Activated CD8-positive, alpha-beta memory T cell treated with anti-CD3 and anti-CD28 coated beads, Interleukin-2, amount 50 U/mL, for 1 hour (primary cell): ENCODE measurements around the gene ABCC6.

Experiments used
- DNase-seq: peaks from one replicate; pipeline ENCODE4 v3.0.0-alpha.2; 2020; ENCODE audit errors: extremely low read depth

ABCC6 gene

DNA sequence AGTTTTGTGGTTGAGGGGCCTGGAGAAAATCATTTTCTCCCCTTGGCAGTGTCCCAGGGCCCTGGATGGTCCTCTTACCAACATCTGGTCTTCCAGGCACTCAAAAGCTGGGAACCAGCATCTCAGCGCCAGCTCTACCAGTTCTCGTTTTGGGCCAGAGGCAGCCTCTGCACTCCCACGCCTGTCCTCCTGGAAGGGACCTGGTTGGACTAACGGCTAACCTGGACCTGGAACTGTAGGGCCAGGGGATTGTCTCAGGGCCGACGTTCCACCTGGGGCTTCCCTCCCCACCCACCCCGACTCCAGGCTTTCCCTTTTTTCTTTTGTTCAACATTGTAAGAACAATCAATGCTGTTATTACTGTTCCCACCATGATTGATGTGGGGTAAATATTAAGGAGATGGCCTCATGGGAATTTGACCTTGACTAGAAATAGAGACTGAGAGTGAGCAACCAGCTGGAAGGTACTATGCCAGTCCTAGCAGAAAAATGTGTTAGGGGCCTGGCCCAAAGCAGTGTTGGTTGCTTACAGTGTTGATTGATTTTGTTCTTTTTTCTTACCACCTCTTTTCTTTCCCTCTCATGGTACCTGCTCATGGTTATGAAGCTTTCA lies 81.4 kb downstream of the ABCC6 start:
- no peak for DNase-seq

DNA sequence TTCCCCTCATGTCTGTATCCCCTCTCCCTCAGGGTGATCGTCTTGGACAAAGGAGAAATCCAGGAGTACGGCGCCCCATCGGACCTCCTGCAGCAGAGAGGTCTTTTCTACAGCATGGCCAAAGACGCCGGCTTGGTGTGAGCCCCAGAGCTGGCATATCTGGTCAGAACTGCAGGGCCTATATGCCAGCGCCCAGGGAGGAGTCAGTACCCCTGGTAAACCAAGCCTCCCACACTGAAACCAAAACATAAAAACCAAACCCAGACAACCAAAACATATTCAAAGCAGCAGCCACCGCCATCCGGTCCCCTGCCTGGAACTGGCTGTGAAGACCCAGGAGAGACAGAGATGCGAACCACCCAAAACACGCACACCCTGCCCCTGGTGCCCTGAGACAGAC lies 82.2 kb downstream of the ABCC6 start:
- no peak for DNase-seq

DNA sequence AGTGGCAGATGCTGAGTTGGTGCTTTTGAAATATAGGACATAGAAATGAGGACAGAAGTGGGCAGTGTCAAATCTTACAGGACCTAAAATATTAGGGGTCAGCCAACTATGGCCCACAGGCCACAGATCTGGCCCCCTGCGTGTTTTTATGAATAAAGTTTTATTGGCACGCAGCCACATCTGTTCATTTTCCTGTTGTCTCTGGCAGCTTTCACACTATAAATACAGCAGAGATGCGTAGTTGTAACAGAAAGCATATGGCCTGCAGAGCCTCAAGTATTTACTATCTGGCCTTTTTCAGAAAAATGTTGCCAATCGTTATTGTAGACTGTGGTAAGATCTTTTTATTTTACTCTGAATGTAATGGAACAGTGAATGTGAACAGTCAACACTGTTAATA lies 82.8 kb downstream of the ABCC6 start:
- no peak for DNase-seq

DNA sequence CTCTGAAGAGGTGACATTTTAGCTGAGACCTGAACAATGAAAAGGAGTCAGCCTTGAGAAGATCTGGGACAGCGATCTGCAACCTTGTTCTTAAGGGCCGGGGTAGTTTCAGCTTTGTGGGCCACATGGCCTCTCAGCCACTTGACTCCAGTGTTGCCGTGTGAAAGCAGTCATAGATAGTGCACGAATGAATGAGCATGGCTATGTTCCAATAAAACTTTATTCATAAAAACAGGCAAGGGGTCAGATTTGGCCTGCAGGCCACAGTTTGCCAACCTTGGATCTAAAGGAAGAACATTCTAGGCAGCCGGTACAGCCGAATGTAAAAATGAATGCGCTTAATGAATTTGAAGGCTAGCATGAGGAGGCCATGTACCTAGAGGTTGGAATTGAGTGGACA lies 83.5 kb downstream of the ABCC6 start:
- DNase-seq: no peak

DNA sequence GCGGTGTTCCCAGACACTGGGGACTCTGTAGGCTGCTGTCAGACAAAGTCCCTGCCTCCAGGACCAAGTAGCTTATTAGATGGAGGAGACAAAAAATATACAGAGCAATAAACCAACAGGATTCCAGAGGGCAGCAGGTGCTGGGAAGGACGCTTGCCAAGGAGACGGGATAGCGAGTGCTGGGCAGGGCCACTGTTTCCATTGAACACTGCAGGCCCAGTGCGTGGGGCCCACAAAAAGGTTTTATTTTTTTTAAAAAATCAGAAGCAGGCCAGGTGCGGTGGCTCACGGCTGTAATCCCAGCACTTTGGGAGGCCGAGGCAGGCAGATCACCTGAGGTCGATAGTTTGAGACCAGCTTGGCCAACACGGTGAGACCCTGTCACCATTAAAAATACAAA lies 84.2 kb downstream of the ABCC6 start:
- no peak for DNase-seq

DNA sequence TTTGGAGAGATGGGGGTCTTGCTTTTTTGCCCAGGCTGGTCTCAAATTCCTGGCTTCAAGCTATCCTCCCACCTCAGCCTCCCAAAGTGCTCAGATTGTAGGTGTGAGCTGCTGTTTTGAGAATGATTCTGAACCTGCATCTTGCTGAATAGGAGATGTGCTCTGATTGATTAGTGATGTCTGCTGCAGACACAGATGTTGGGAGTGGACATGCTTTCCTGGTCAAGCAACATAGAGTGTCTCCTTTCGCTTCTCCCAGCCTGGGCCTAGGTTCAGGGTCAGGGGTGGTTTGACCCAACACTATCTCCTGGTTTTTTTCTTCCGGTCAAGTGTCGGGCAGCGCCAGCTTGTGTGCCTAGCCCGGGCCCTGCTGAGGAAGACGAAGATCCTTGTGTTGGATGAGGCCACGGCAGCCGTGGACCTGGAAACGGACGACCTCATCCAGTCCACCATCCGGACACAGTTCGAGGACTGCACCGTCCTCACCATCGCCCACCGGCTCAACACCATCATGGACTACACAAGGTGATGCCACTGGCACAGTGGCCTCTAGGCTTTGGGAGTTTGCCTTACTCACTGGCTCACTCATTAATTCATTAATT lies 85.2 kb downstream of the ABCC6 start:
- DNase-seq: no peak

DNA sequence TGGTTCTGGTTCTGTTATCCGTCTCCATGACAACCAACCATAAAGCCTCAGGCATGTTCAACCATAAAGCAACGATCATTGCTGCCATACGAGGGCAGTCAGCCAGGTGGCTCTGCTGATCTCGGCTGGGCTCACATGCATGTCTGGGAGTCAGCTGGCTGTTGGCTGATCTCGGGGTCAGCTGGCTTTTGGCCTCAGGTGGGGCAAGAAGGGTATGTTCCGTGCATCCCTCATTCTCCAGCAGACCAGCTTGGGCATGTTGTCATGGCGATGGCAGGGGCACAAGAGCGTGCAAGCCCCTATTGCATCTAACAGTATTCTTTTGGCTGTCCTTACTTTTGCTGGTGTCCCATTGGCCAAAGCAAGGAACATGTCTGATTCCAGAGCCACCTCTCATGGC lies 86.2 kb downstream of the ABCC6 start:
- no peak for DNase-seq

DNA sequence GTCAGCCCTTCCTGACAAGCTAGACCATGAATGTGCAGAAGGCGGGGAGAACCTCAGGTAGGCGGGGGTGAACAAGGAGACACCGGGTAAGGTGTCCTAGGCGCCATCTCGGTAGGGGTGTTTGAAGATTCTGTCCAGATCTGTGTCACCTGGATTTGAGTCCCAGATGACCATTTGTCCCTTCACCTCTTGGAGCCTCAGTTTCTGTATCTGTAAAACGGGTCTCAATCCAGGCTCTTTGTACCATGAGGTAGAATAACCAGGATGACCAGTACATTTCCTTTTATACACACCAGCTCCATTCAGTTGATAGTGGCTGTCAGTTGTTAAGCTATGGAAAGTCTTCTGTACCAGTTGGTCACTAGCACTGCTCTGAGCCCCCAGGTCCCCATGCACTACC lies 86.7 kb downstream of the ABCC6 start:
- DNase-seq: no peak

DNA sequence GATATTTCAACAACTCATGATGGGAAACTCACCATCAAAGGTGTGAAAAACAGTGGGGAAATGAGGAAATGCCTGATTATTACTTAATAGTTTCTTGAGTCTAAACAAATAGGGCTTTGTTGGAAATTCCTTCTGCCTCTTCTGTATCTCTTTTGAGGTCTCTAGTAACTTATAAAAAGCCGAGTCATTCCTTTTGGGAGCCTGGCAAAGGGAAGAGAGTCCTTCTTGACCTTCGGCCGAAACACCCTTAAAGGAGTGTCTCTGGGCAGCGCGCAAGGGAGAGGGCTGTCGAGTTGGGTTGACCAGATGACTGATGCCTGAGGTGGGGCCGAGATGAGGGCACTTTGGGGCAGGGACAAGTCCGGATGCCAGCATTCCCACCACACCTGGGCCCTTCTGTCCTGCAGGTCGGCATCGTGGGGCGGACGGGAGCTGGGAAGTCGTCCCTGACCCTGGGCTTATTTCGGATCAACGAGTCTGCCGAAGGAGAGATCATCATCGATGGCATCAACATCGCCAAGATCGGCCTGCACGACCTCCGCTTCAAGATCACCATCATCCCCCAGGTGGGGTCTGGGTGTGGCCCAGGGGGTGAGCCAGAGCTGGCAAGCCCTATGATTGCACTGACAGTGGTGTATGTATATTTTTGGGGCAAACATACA lies 89.2 kb downstream of the ABCC6 start:
- no peak for DNase-seq

DNA sequence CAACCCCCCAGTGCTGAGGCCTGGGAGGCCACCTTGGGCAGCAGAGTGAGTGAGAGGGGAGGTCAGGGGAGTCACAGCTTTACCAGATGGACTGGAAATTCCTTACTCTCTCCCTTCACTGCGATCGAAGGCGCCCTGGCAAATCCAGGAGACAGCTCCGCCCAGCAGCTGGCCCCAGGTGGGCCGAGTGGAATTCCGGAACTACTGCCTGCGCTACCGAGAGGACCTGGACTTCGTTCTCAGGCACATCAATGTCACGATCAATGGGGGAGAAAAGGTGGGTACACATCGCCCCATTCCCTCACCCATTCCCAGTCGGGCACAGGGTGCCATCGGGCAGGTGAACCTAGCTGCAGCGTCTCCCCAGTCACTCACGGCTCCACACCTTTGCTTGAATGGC lies 91.6 kb downstream of the ABCC6 start:
- DNase-seq: no peak

DNA sequence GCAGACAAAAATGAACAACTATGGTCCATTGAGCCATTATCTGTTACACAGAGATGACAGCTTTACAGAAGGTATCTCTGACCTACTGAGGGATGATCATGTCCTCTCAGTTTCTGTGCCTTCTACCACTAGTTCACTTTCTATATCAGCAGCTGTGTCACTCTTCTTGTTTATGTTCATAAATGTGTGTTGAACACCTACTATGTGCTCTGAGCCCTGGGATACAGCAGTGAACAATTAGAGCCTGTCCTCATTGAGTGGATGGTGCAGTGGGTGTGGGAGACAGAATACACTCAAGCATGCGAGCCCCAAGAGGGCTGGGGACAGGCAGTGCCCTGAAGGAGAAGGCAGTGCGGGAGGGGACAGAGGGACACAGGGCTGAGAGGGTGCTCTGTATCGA lies 92.1 kb downstream of the ABCC6 start:
- DNase-seq: no peak

DNA sequence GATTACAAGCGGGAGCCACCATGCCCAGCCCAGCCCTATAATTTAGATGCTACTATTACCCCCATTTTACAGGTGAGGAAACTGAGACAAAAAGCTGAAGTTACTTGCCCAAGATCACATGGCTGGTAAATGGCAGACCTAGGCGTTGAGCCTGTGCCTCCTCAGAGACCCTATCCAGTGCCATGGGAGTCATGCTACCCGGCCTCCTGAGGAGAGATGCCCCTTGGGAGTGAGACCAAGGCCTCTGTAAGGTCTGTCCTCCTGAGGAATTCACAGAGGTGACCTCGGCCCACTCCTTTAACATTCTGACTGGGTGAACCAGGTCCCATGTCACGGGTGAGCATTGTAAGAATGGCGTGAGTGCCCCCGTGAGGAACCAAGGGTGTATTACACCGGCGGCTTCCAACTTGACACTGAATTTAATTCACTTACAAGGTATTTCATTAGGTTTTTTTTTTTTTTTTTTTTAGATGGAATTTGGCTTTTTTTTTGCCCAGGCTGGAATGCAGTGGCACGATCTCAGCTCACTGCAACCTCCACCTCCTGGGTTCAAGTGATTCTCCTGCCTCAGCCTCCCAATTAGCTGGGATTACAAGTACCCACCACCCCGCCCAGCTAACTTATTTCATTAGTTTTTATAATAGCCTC lies 95.7 kb downstream of the ABCC6 start:
- DNase-seq: peak; percentile 24

DNA sequence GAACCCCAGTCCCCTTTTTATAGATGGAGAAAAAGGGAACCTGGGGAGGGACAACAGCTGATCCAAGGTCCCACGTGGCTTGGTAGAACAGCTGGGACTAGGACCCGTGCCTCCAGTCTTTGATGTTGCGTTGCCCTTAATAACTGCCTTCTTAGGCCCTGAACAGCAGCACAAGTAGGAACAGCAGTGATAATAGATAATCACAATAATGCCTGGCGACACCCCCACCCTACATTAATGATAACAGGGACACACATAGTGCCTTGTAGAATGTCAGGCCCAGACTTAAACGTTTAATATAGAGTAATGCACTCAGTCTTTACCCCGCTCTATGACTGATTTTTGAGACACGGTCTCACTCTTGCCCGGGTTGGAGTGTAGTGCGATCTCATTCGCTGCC lies 96.4 kb downstream of the ABCC6 start:
- no peak for DNase-seq

DNA sequence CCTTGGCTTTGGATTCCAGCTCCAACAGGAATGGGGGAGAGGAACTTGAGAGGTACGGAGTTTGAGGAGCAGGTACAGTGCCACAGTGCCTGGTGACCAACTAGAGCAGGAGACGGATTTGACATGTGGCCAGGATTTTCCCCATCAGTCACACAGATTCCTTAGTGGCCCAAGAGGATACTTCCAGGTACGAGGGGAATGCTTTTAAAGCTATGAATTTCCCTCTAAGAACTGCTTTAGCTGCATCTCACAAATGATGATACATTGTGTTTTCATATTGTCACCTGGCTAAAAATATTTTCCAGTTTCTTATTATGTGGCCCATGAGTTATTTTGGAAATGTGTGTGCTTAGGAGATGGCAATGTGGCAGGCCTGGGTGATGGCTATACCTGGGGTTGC lies 98.3 kb downstream of the ABCC6 start:
- DNase-seq: no peak

DNA sequence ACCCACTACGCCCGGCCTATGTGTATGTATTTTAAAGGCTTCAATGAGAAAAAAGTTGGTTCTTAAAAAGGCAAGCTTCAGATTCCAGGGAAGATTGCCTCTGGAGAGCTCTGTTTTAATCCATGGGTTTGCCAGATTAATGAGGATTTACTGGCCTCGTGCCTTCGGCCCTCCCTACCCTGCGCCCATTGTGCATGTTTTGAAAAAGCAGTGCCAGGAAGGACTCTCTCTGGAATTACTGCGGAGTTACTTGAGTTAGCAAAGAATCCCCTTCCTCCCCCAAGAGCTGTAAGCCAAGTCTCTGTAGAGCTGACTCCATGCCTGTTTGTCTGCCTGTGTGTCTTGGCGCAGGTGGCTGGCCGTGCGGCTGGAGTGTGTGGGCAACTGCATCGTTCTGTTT lies 98.9 kb downstream of the ABCC6 start:
- DNase-seq: no peak

DNA sequence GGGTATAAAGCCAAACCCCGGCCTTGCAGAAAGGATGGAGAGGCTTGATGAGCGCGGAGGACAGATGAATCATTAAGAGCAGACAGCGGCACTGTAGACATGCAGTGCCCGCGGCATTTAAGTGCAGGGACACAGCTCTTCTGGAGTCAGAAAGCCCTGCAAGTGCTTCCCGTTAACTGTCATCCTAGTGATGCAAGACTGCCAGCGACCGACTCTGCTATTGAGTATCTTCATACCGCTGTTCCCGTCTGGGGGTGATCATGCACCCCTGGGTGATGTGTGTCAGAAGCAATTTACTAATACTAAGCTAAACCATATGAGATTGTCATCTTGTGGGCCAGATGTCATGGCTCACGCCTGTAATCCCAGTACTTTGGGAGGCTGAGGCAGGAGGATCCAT lies 101.0 kb downstream of the ABCC6 start:
- DNase-seq: no peak

DNA sequence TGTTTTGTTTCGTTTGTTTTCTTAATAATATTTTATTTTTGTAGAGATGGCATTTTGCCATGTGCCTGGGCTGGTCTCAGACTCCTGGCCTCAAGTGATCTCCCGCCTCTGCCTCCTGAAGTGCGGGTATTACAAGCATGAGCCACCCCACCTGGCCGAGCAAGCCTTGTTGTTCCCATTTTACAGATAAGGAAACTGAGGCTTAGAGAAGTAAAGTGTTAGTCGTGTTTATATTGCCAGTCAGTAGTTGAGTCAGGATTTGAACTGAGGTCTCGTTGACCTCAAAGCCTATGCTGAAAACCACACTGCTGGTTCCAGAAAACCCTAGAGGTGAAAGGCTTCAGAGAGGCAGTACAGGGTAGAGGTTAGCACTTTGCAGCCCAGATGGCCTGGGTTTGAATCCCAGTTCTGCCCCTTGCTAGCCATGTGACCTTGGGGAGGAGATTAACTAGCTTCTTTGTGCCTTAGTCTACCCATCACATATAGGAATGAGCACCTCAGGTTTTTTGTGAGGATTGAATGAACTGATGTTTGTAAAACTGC lies 102.0 kb downstream of the ABCC6 start:
- DNase-seq: no peak

DNA sequence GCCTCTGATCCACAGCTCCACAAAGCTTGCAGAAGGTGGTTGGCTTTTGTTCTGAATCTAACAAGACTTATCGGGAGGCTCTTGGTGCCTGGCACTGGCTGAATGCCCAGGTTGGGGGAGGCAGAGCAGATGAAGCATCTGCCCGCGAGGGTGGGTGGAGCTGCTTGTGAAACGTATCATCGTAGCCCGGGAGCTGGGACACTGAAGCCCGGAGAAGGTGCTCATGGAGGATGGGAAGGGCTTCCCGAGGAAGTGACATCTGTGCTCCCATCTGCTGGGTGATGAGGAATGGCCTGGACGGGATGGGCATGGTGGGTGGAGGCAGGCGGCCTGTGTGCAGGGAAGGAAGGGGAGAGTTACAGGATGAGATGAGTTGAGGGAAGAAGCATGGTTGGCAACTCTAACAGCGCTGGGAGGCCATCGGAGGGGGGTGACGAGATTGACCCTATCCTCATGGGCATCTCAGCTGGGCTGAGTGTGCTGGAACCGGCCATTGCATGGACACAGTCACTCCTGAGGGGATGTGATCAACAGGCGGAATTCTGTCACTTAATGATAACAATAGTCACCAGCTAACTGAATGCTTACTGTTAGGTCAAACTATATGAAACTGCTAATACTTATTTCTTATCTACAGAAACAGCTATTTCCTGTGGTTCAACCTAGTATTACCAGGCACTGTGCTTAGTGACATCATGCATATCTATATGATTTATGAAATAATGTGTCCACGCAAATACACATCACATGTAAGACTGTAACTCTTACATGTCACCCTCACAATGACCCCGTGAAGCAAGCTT lies 102.7 kb downstream of the ABCC6 start:
- no peak for DNase-seq

DNA sequence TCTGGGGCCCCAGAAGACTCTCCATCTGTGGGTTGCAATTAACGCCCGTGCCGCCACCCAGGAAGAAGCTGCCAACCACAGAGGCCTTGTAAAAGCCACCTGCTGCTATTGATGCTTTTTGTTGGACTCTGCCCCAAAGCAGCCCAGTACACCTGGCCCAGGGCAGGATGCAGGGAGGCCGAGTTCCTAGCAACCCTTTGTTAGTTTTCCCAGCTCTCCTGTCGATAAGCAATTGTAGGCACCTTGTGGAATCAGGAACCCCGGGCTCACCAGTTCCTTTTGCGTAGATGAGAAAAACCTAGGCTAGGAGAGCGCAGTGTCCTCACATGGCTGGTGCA lies 103.3 kb downstream of the ABCC6 start:
- DNase-seq: no peak

DNA sequence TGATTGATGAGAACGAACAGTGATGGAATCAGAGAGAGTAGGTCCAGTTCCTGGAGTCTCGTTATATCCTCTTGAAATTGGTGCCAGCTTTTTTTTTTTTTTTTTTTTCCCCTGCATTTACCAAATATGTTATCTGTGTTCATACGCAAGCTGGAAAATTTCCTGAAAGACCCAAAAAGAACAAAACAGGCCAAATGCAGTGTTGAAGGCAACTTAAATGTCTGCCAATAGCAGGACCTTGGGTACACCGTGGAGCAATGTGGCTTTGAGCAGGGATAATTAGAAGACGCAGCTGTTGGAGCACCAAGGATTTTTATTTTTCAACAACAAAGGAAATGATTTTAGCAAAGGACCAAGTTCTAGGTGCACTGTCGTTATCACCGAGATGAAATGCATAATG lies 105.0 kb downstream of the ABCC6 start:
- no peak for DNase-seq

DNA sequence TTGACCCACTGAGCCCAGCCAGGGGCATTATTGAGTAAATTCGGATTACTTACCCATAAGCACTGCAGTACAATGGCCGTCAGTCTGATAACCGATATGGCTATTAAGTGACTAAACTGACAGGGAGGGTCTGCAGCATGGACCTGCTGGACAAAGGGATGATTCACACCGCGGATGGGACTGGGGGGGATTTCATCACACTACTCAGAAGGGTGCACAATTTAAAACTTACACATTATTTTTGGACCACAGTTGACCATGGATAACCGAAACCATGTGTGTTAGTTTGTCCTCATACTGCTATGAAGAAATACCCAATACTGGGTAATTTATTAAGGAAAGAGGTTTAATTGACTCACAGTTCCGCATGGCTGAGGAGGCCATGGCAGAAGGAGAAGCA lies 106.5 kb downstream of the ABCC6 start:
- no peak for DNase-seq

DNA sequence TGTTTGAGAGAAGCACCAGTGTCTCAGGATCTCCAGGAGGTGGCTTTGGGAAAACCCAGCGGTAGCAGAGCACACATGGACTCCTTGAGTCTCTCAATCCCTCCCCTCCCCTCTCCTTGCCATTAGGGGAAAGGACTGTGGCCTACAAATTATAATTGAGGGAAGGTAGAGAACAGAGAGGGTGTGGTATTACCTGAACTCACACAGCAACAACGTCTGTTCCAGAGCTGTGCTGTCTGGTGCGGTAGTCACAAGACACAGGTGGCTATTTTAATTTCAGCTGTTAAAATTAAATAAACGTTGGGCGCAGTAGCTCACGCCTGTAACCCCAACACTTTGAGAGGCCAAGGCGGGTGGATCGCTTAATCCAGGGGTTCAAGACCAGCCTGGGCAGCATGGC lies 110.2 kb downstream of the ABCC6 start:
- no peak for DNase-seq
